ENCODE data around the gene ERG. TPM values are rescaled to one million over a fixed set of nuclear protein-coding genes. Genes with fewer than 3 reads are reported as not detected.

Gene ERG
- total RNA-seq, 4 donors from 2014 or later, result 7.8 to 44.1 (median 16.8) TPM

GRCh38 chr21:38355353-38355752 lies 142.9 kb downstream of the ERG start:
- TF ChIP-seq CTCF (IDR thresholded peaks at IDR 0.05; ENCODE audit: low read depth), result no peak

GRCh38 chr21:38354746-38355145 lies 143.5 kb downstream of the ERG start:
- no peak for TF ChIP-seq CTCF (IDR thresholded peaks at IDR 0.05; ENCODE audit: low read depth)

GRCh38 chr21:38354231-38354630 lies 144.0 kb downstream of the ERG start:
- TF ChIP-seq CTCF (IDR thresholded peaks at IDR 0.05; ENCODE audit: low read depth), result no peak

GRCh38 chr21:38352536-38353219 lies 145.6 kb downstream of the ERG start:
- no peak for TF ChIP-seq CTCF (IDR thresholded peaks at IDR 0.05; ENCODE audit: low read depth)

- TF ChIP-seq CTCF (IDR thresholded peaks at IDR 0.05; ENCODE audit: low read depth), result no peak
These were observed 146.2 kb downstream of the ERG start for GRCh38 chr21:38351961-38352521.

GRCh38 chr21:38351176-38351959 lies 146.9 kb downstream of the ERG start:
- TF ChIP-seq CTCF (IDR thresholded peaks at IDR 0.05; ENCODE audit: low read depth), result no peak

- no peak for TF ChIP-seq CTCF (IDR thresholded peaks at IDR 0.05; ENCODE audit: low read depth)
These were observed 147.6 kb downstream of the ERG start for GRCh38 chr21:38350684-38351083.

All from subcutaneous adipose tissue (tissue), 4 donors.